CD14-positive monocyte (primary cell): ENCODE measurements around the gene C10orf95. TPM values are rescaled to one million over a fixed set of nuclear protein-coding genes. Genes with fewer than 3 reads are reported as not detected.

Experiments
- DNase-seq, 3 donors: peaks; one replicate each; pipeline ENCODE4 v3.0.0-alpha.2; 2011 to 2022
- H2AFZ ChIP-seq: 2 replicates; pipeline ENCODE4 v1.6.0; 2012; ENCODE audit warnings: mild to moderate bottlenecking, low read depth, low read length, inconsistent platforms; ENCODE audit not compliant: insufficient read depth, poor library complexity, severe bottlenecking
- H3K27ac ChIP-seq, 2 donors: 1 replicate in 1 of 2; 2 replicates in 1 of 2; pipeline ENCODE4 v1.5.1; 2012 to 2013; ENCODE audit warnings: low read length in 2 of 2, control low read depth in 1 of 2, inconsistent platforms in 1 of 2, low read depth in 1 of 2, mild to moderate bottlenecking in 1 of 2
- H3K27me3 ChIP-seq, 2 donors: one replicate each; pipeline versions ENCODE4 v1.6.0 to v1.6.1; 2011 to 2013; ENCODE audit warnings: low read length in 2 of 2; ENCODE audit not compliant: control insufficient read depth in 2 of 2, insufficient read depth in 2 of 2
- H3K36me3 ChIP-seq, 2 donors: replicated peaks in 1 of 2; 1 replicate in 1 of 2; 2 replicates in 1 of 2; pipeline versions ENCODE4 v1.5.1 to v1.6.1; 2012 to 2013; ENCODE audit warnings: low read length in 2 of 2, control low read depth in 1 of 2, inconsistent platforms in 1 of 2, mild to moderate bottlenecking in 1 of 2; ENCODE audit not compliant: insufficient read depth in 2 of 2, control insufficient read depth in 1 of 2
- H3K4me1 ChIP-seq, 2 donors: 1 replicate in 1 of 2; 2 replicates in 1 of 2; pipeline versions ENCODE4 v1.5.1 to v1.6.1; 2012 to 2013; ENCODE audit warnings: low read length in 2 of 2, control low read depth in 1 of 2, inconsistent platforms in 1 of 2, mild to moderate bottlenecking in 1 of 2, moderate library complexity in 1 of 2; ENCODE audit not compliant: insufficient read depth in 2 of 2, control insufficient read depth in 1 of 2
- H3K4me2 ChIP-seq: replicated peaks from 2 replicates; pipeline ENCODE3; 2012; ENCODE audit warnings: low read length, moderate library complexity, mild to moderate bottlenecking; ENCODE audit not compliant: poor library complexity, severe bottlenecking; ENCODE audit errors: extremely low read depth
- H3K4me3 ChIP-seq, 3 experiments: fragments of 200-600 bp in 1 of 3; sonication (generic) in 1 of 3; replicated peaks in 1 of 3; 1 replicate in 2 of 3; 2 replicates in 1 of 3; pipeline ENCODE4 v1.5.1; 2011 to 2013; ENCODE audit warnings: low read length in 3 of 3, mild to moderate bottlenecking in 3 of 3, control low read depth in 2 of 3, low read depth in 2 of 3, inconsistent platforms in 1 of 3, moderate library complexity in 1 of 3
- H3K79me2 ChIP-seq: 2 replicates; pipeline ENCODE4 v1.6.0; 2012; ENCODE audit warnings: mild to moderate bottlenecking, control low read depth, inconsistent platforms, low read length, moderate library complexity; ENCODE audit not compliant: insufficient read depth
- H3K9ac ChIP-seq: 2 replicates; pipeline ENCODE4 v1.6.0; 2017; ENCODE audit warnings: low read length, mild to moderate bottlenecking; ENCODE audit not compliant: insufficient read depth, poor library complexity, severe bottlenecking
- H3K9me3 ChIP-seq, 2 donors: replicated peaks in 1 of 2; 1 replicate in 1 of 2; 2 replicates in 1 of 2; pipeline versions ENCODE4 v1.5.1 to v1.6.1; 2012 to 2013; ENCODE audit warnings: low read length in 2 of 2, control low read depth in 1 of 2; ENCODE audit not compliant: control insufficient read depth in 1 of 2, insufficient read depth in 1 of 2
- H4K20me1 ChIP-seq: 2 replicates; pipeline ENCODE4 v1.6.0; 2012; ENCODE audit warnings: mild to moderate bottlenecking, low read length, control low read depth, moderate library complexity; ENCODE audit not compliant: insufficient read depth
- H3K27ac Mint-ChIP-seq, 7 donors: one replicate each; pipeline ENCODE4 v1.8.0; 2020; ENCODE audit warnings: mild to moderate bottlenecking in 7 of 7, mixed read lengths in 7 of 7, moderate library complexity in 6 of 7, inconsistent platforms in 2 of 7
- H3K27me3 Mint-ChIP-seq, 3 donors: one replicate each; pipeline ENCODE4 v1.8.0; 2021 to 2022; ENCODE audit warnings: low read depth in 3 of 3, mild to moderate bottlenecking in 3 of 3, mixed read lengths in 3 of 3, moderate library complexity in 3 of 3, inconsistent platforms in 1 of 3
- H3K36me3 Mint-ChIP-seq, 2 donors: one replicate each; pipeline ENCODE4 v1.8.0; 2020; ENCODE audit warnings: mixed read lengths in 2 of 2, inconsistent platforms in 1 of 2, mild to moderate bottlenecking in 1 of 2
- H3K4me1 Mint-ChIP-seq: one replicate; pipeline ENCODE4 v1.8.0; 2020; ENCODE audit warnings: mild to moderate bottlenecking, mixed read lengths
- H3K4me3 Mint-ChIP-seq, 2 donors: one replicate each; pipeline ENCODE4 v1.8.0; 2020; ENCODE audit warnings: mild to moderate bottlenecking in 2 of 2, mixed read lengths in 2 of 2, moderate library complexity in 1 of 2
- H3K9me3 Mint-ChIP-seq, 7 donors: one replicate each; pipeline ENCODE4 v1.8.0; 2020 to 2022; ENCODE audit warnings: mixed read lengths in 7 of 7, mild to moderate bottlenecking in 6 of 7, moderate library complexity in 6 of 7, inconsistent platforms in 2 of 7
- WGBS: methylation state at CpG from one replicate; pipeline ENCODE4 v1.1.5; 2013; ENCODE audit warnings: missing lambda C conversion rate; ENCODE audit not compliant: insufficient coverage; 5-methylcytosine and 5-hydroxymethylcytosine counted together
- intact Hi-C, 2 donors: fragments of 100-400 bp; cut with micrococcal nuclease; formaldehyde crosslinking; loops; one replicate each; pipeline versions ENCODE4 v1.15.0 to v1.15.1; 2023
- polyA plus RNA-seq, 3 donors: library from polyadenylated mRNA; depleted of rRNA in 1 of 3; unstranded in 2 of 3; stranded (reverse) in 1 of 3; fragments of 300-500 nt in 2 of 3; fragments of >200 nt in 1 of 3; fragmentation: Illumina TruSeq in 2 of 3; gene quantifications; 1 replicate in 2 of 3; 2 replicates in 1 of 3; pipeline ENCODE4 v1.2.3, GENCODE V29; 2012 to 2021
- TF ChIP-seq, protein P1 (sequence below): fragments of 200-600 bp; IDR thresholded peaks from one replicate; pipeline ENCODE4 v1.8.0; 2022; ENCODE audit warnings: antibody characterized with exemption, mild to moderate bottlenecking

Gene C10orf95
- polyA plus RNA-seq, 3 donors: 0.27 TPM; not detected in 2

DNA sequence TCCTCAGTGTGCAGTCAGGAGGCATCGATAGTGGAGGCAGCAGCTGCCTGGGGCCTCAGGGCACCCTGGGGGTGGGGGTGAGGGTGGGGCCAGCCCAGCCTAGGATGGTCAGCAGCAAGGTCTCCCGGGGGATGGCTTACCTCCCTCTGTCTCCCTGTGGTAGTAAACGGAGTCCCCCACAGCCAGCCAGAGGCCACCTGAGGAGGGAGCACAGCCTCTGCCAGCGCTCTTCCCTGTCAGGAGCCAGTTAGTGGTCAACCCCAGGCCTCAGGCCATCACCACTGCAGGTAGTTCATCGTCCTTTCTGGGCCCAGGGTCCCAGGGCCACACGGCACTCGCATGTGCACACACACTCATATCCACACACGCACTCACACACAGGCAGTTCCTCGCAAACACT is 29.1 kb upstream of the C10orf95 start:
- H3K4me1 Mint-ChIP-seq: peaks cover 9% of the 10 kb centered on the region

DNA sequence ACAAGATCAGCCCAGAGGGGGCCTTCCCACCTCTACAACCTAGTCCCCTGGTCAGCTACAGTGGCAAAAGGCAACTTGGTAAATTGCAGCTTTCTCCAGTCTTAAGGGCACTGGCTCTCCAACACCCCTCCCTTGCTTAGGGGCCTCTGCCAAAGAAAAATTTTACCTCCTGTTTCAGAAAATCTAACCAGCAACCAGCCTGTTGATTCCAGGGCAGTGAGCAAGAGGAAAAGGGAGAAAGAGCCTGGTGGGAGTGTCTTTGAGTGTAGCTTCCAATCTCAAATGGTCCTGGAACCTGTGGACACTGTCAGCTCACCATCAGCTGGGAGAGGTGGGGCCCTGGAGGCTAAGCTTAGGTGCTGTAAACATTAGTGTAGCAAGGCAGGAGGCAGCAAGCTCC is 28.3 kb upstream of the C10orf95 start:
- TF ChIP-seq, protein P1, sequence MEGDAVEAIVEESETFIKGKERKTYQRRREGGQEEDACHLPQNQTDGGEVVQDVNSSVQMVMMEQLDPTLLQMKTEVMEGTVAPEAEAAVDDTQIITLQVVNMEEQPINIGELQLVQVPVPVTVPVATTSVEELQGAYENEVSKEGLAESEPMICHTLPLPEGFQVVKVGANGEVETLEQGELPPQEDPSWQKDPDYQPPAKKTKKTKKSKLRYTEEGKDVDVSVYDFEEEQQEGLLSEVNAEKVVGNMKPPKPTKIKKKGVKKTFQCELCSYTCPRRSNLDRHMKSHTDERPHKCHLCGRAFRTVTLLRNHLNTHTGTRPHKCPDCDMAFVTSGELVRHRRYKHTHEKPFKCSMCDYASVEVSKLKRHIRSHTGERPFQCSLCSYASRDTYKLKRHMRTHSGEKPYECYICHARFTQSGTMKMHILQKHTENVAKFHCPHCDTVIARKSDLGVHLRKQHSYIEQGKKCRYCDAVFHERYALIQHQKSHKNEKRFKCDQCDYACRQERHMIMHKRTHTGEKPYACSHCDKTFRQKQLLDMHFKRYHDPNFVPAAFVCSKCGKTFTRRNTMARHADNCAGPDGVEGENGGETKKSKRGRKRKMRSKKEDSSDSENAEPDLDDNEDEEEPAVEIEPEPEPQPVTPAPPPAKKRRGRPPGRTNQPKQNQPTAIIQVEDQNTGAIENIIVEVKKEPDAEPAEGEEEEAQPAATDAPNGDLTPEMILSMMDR: no peak
- no peaks in the 10 kb centered on the region for H3K9me3 Mint-ChIP-seq
- no peak overlapping the region for H3K4me2 ChIP-seq
- H3K9ac ChIP-seq: no peak overlapping the region
- H2AFZ ChIP-seq: no peak overlapping the region
- peak overlapping the region; percentile 17 to 49 for H3K27ac ChIP-seq
- H3K4me1 Mint-ChIP-seq: peaks cover 9% of the 10 kb centered on the region
- peaks cover 0 to 6% of the 10 kb centered on the region in 2 donors for H3K4me1 ChIP-seq
- H3K36me3 Mint-ChIP-seq: peaks cover 67 to 72% of the 10 kb centered on the region in 2 donors
- H3K27ac Mint-ChIP-seq: peak overlapping the region in 6 of 7 donors; percentile 6 to 80 (median 58)
- H3K36me3 ChIP-seq: peaks cover 55 to 70% of the 10 kb centered on the region in 2 donors
- H3K4me3 ChIP-seq: no peak overlapping the region
- no peaks in the 10 kb centered on the region for H3K27me3 ChIP-seq
- intact Hi-C loops: loop anchor here (2.0 to 10.0 kb wide), 5 partner anchors 42 to 315 kb away; partner anchors contain the start of genes FBXL15 (in 1 of the 2) and NFKB2 (in 1 of the 2)
- peaks cover 30% of the 10 kb centered on the region for H4K20me1 ChIP-seq
- H3K9me3 ChIP-seq: no peaks in the 10 kb centered on the region
- no peak overlapping the region for H3K4me3 Mint-ChIP-seq
- DNase-seq: peak in 1 of 3 donors; percentile 2
- H3K79me2 ChIP-seq: no peaks in the 10 kb centered on the region
- no peaks in the 10 kb centered on the region for H3K27me3 Mint-ChIP-seq

More for the DNA sequence above, 29.1 kb upstream of the C10orf95 start:
- Histone ChIP-seq H3K79me2 (no peaks in the 10 kb centered on the region), H2AFZ (no peak overlapping the region), H3K9me3 (no peaks in the 10 kb centered on the region), H3K9ac (no peak overlapping the region), H3K36me3 (peaks cover 62 to 78% of the 10 kb centered on the region in 2 donors), H3K4me2 (no peak overlapping the region), H3K4me3 (no peak overlapping the region), H4K20me1 (peaks cover 37% of the 10 kb centered on the region), H3K27ac (no peak overlapping the region), H3K27me3 (no peaks in the 10 kb centered on the region), H3K4me1 (peaks cover 0 to 6% of the 10 kb centered on the region in 2 donors)
- Mint-ChIP-seq H3K36me3 (peaks cover 71 to 76% of the 10 kb centered on the region in 2 donors), H3K9me3 (no peaks in the 10 kb centered on the region), H3K27me3 (no peaks in the 10 kb centered on the region), H3K4me3 (no peak overlapping the region), H3K27ac (peak overlapping the region in 2 of 7 donors; percentile 33 to 57)
- intact Hi-C loops: loop anchor here (5.0 to 10.0 kb wide), 2 partner anchors 88 to 316 kb away; no protein-coding TSS in a partner anchor
- peak in 1 of 3 donors; percentile 2 for DNase-seq
- TF ChIP-seq, protein P1: no peak
- 98% methylated on average over 4 of the region's 9 CpGs for WGBS
